ENCODE data around the gene CBLN3. TPM values are rescaled to one million over a fixed set of nuclear protein-coding genes. Genes with fewer than 3 reads are reported as not detected.

CBLN3 gene
- total and polyA plus RNA-seq, 2 experiments from 2014 or later = 2.4 to 5.6 TPM

DNA sequence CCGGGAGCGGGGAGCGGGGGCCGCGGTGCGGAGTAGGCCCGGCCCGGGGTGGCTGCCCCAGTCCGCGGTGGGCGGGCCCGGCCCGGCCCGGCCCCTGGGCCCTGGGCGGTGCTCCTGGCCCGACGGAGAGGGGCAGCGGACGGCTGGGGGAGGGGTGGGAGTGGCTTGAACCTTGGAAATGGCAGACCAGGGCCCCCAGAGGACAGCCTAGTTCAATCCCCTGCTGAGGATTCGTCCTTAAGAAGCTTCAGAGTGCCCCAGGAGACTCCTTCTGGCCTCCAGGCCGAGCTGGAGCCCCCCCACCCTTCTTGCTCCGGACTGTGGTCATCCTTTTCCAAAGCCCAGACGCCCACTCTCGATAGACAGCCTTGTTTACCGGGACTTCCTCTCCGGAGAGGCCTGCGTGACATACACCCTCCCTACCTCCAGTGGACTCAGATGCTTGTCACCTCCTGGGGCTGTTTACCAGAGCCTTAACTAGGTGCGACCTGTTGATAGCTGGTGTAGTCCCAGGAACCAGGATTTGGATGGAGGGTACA lies 744 bp upstream of the CBLN3 start:
- Histone ChIP-seq H4K20me1 (ENCODE audit: insufficient read depth) (no peaks in the 10 kb centered on the region), H3K4me2 (ENCODE audit: unreplicated experiment) (peak overlapping the region; percentile 97), H2AFZ (no peak overlapping the region), H3K9ac (peak overlapping the region; percentile 97), H3K79me2 (ENCODE audit: insufficient read depth) (peaks cover 46% of the 10 kb centered on the region), H3K9me2 (ENCODE audit: insufficient read depth) (no peaks in the 10 kb centered on the region), H3K36me3 (ENCODE audit: low read depth) (peaks cover 14% of the 10 kb centered on the region), H3K27me3 (replicated peaks; ENCODE audit: insufficient read depth) (no peaks in the 10 kb centered on the region), H3F3A (ENCODE audit: insufficient read depth) (peaks cover 40% of the 10 kb centered on the region), H3K4me3 (peak overlapping the region; percentile 97), H3K9me3 (ENCODE audit: low read depth) (no peaks in the 10 kb centered on the region), H3K27ac (peak overlapping the region; percentile 98), H3K4me1 (ENCODE audit: insufficient read depth) (peaks cover 40% of the 10 kb centered on the region)
- 2% methylated on average over 9 to 24 of the region's 28 CpGs for WGBS, 2 experiments (ENCODE audit: low coverage in 1 of 2, low lambda C conversion rate in 2 of 2, missing lambda C conversion rate in 2 of 2)
- in situ Hi-C loops (cut with MboI) = no loop called here
- peak; percentile 91 for DNase-seq
- TF ChIP-seq EZH2 (IDR thresholded peaks at IDR 0.05; ENCODE audit: insufficient read depth, poor library complexity, severe bottlenecking) (no peak), EZH2phosphoT487 (IDR thresholded peaks at IDR 0.05; ENCODE audit: insufficient read depth, low read depth) (no peak)

DNA sequence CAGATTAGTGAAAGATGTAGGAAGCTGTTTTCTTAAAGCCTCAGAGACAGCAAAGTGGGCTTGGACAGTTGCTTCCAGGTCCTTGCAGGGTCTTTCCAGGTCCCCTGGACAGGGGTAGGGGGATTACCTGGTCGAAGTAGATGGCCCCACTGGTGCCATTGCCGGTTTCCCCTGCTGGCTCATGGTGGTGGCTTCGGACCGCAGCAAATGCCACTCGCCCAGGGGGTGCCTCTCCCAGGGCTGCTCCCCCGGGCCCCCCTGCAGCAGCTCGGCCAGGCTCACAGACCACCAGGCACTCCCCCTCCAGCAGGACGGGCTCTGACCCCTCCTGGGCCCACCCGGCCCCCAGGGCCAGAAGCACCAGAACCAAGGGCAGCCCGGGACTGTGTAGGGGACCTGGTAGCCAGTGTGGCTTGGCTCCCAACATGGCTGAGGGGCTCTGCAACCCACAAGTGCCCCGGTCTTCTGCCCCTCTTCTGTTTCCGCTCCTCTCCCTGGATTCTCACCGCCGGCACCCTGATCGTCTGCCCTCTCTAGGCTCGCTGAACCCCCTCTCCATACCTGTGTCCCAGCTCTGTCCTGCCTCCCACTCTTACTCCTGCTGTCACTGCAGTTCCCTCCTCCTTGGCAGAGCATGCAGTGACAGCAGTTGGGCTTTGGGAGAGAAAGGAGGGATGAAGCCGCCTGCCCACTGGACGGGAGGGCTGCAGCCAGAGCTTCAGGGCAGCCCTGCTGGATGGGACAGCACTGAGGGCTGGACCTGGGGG lies 657 bp downstream of the CBLN3 start:
- Histone ChIP-seq H2AFZ (peak overlapping the region; percentile 73), H3K9me2 (ENCODE audit: insufficient read depth) (no peaks in the 10 kb centered on the region), H3K27me3 (replicated peaks; ENCODE audit: insufficient read depth) (no peaks in the 10 kb centered on the region), H3K36me3 (ENCODE audit: low read depth) (peaks cover 10% of the 10 kb centered on the region), H3K4me3 (peak overlapping the region; percentile 97), H3K9me3 (ENCODE audit: low read depth) (no peaks in the 10 kb centered on the region), H3F3A (ENCODE audit: insufficient read depth) (peaks cover 46% of the 10 kb centered on the region), H3K9ac (peak overlapping the region; percentile 97), H3K79me2 (ENCODE audit: insufficient read depth) (peaks cover 36% of the 10 kb centered on the region), H3K4me2 (ENCODE audit: unreplicated experiment) (peak overlapping the region; percentile 97), H3K4me1 (ENCODE audit: insufficient read depth) (peaks cover 45% of the 10 kb centered on the region), H4K20me1 (ENCODE audit: insufficient read depth) (no peaks in the 10 kb centered on the region), H3K27ac (peak overlapping the region; percentile 98)
- 86 to 88% methylated on average over 13 to 18 of the region's 18 CpGs for WGBS, 2 experiments (ENCODE audit: low coverage in 1 of 2, low lambda C conversion rate in 2 of 2, missing lambda C conversion rate in 2 of 2)
- TF ChIP-seq EZH2phosphoT487 (IDR thresholded peaks at IDR 0.05; ENCODE audit: insufficient read depth, low read depth) (no peak), EZH2 (IDR thresholded peaks at IDR 0.05; ENCODE audit: insufficient read depth, poor library complexity, severe bottlenecking) (no peak)
- peak; percentile 33 for DNase-seq
- in situ Hi-C loops (cut with MboI) = no loop called here

DNA sequence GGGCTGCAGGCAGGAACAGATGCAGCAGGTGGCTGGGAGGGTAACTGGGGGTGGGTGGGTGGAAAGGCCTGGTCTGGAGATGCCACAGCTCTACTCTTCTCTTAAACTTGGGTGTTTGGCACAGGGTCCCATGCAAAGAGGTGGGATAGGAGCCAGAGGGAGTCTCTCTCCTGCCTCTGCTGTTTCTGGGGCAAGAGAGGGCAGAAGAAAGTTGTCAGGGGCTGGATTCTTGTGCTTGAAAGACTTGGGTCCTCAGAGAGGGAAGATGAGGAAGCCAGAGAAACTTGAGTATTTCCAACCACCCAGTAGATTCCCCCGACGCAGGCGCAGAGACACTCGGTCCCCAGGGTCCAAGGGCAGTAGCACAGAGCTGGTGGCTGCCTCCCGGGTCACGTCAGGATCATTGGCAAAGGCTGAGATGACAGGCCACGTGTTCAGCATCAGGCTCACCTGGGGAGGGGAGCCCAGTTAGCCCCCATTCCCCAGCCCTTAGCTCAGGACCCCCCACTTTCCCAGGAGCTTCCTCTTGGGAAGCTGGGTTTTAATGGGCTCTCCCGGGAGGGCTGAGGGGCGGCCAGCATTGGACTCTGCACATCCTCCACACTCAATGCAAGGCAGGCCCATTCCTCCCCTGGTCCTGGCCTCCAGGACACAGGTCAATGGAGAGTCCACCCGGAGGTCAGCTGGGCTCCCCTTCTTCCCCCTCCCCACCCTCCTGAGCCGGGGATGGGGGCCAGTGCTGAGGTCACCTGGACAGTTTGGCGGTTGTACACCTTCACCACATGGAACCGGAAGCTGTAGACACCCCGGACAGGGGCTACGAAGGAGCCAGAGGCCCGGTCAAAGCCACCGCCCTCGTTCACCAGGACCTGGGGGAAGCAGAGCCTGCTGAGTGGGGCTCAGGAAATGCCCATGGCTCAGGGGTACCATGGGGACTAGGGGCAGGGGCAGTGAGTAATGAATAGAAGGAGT lies 1.6 kb downstream of the CBLN3 start:
- Histone ChIP-seq H3K4me2 (ENCODE audit: unreplicated experiment) (no peak overlapping the region), H3K36me3 (ENCODE audit: low read depth) (peaks cover under 1% of the 10 kb centered on the region; the same call in 1 of the 2 replicates), H3K9me2 (ENCODE audit: insufficient read depth) (no peaks in the 10 kb centered on the region), H3K27ac (no peak overlapping the region), H3F3A (ENCODE audit: insufficient read depth) (peaks cover 36% of the 10 kb centered on the region), H3K9ac (no peak overlapping the region), H3K4me3 (no peak overlapping the region), H3K4me1 (ENCODE audit: insufficient read depth) (peaks cover 40% of the 10 kb centered on the region), H2AFZ (no peak overlapping the region), H3K9me3 (ENCODE audit: low read depth) (no peaks in the 10 kb centered on the region), H3K27me3 (replicated peaks; ENCODE audit: insufficient read depth) (no peaks in the 10 kb centered on the region), H4K20me1 (ENCODE audit: insufficient read depth) (no peaks in the 10 kb centered on the region), H3K79me2 (ENCODE audit: insufficient read depth) (peaks cover 26% of the 10 kb centered on the region)
- TF ChIP-seq EZH2 (IDR thresholded peaks at IDR 0.05; ENCODE audit: insufficient read depth, poor library complexity, severe bottlenecking) = no peak
- no peak for TF ChIP-seq EZH2phosphoT487 (IDR thresholded peaks at IDR 0.05; ENCODE audit: insufficient read depth, low read depth)
- 78 to 80% methylated on average over 17 to 18 of the region's 18 CpGs for WGBS, 2 experiments (ENCODE audit: low coverage in 1 of 2, low lambda C conversion rate in 2 of 2, missing lambda C conversion rate in 2 of 2)
- DNase-seq = no peak
- in situ Hi-C loops (cut with MboI) = no loop called here

GRCh38 chr14:24426912-24427536 lies 2.4 kb downstream of the CBLN3 start:
- in situ Hi-C loops (cut with MboI) = no loop called here
- Histone ChIP-seq H2AFZ (no peak overlapping the region), H3K4me2 (ENCODE audit: unreplicated experiment) (no peak overlapping the region), H3K9me2 (ENCODE audit: insufficient read depth) (no peaks in the 10 kb centered on the region), H3K27ac (no peak overlapping the region), H3K79me2 (ENCODE audit: insufficient read depth) (peaks cover 18% of the 10 kb centered on the region), H3K4me3 (no peak overlapping the region), H3K36me3 (ENCODE audit: low read depth) (no peaks in the 10 kb centered on the region), H3F3A (ENCODE audit: insufficient read depth) (peaks cover 35% of the 10 kb centered on the region), H3K27me3 (replicated peaks; ENCODE audit: insufficient read depth) (no peaks in the 10 kb centered on the region), H3K9ac (no peak overlapping the region), H3K4me1 (ENCODE audit: insufficient read depth) (peaks cover 32% of the 10 kb centered on the region), H4K20me1 (ENCODE audit: insufficient read depth) (no peaks in the 10 kb centered on the region), H3K9me3 (ENCODE audit: low read depth) (no peaks in the 10 kb centered on the region)
- WGBS, 2 experiments (ENCODE audit: low coverage in 1 of 2, low lambda C conversion rate in 2 of 2, missing lambda C conversion rate in 2 of 2) = 79 to 86% methylated on average over 8 of the region's 8 CpGs
- TF ChIP-seq EZH2phosphoT487 (IDR thresholded peaks at IDR 0.05; ENCODE audit: insufficient read depth, low read depth) (no peak), EZH2 (IDR thresholded peaks at IDR 0.05; ENCODE audit: insufficient read depth, poor library complexity, severe bottlenecking) (no peak)
- no peak for DNase-seq

All from GM23248 (cell line).